GM19452 (cell line): ENCODE measurements around the gene KRTAP10-8.
"Not testable (repeated sequence)": the region's sequence is repeated elsewhere in the genome, so short reads cannot be mapped to it uniquely, and the experiment has no call there.

Experiments
- ATAC-seq: cut with Tn5 transposase; IDR thresholded peaks from one replicate; pipeline ENCODE4 v1.9.1; 2021; ENCODE audit not compliant: unreplicated experiment

KRTAP10-8 gene, protein sequence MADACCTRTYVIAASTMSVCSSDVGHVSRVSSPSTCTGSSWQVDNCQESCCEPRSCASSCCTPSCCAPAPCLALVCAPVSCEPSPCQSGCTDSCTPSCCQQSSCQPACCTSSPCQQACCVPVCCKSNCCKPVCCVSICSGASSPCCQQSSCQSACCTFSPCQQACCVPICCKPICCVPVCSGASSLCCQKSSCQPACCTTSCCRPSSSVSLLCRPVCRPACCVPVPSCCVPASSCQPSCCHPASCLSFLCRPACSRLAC

DNA sequence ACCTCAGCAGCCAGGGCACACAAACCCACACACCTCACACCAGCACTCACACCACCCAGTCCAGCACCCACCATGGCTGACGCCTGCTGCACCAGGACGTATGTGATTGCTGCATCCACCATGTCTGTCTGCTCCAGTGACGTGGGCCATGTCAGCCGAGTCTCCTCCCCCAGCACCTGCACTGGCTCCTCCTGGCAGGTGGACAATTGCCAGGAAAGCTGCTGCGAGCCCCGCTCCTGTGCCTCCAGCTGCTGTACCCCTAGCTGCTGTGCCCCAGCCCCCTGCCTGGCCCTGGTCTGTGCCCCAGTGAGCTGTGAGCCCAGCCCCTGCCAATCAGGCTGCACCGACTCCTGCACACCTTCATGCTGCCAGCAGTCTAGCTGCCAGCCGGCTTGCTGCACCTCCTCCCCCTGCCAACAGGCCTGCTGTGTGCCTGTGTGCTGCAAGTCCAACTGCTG lies at the start of gene KRTAP10-8:
KRTAP10-8 (plus strand) TSS at position 51 of the 458 bp plus-strand sequence; CDS start at position 73, 22 bp downstream.
- no peak for ATAC-seq

DNA sequence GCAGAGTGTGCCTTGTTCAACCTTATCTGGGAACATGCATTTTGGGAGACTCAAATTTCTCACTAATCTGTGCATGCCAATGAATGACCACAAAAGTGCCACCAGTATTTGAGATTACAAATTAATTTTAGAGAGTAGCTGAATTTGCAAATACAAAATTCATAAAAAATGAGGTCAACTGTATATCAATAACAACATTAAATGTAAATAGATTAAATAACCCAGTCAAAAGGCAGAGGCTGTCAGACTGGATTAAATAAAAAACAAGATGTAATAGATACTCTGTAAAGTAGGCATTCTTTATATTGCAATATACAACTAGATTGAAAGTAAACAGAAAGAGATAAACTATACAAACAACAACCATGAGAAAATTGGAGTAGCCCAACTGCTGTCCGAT lies 47.8 kb upstream of the KRTAP10-8 start:
- no peak for ATAC-seq

DNA sequence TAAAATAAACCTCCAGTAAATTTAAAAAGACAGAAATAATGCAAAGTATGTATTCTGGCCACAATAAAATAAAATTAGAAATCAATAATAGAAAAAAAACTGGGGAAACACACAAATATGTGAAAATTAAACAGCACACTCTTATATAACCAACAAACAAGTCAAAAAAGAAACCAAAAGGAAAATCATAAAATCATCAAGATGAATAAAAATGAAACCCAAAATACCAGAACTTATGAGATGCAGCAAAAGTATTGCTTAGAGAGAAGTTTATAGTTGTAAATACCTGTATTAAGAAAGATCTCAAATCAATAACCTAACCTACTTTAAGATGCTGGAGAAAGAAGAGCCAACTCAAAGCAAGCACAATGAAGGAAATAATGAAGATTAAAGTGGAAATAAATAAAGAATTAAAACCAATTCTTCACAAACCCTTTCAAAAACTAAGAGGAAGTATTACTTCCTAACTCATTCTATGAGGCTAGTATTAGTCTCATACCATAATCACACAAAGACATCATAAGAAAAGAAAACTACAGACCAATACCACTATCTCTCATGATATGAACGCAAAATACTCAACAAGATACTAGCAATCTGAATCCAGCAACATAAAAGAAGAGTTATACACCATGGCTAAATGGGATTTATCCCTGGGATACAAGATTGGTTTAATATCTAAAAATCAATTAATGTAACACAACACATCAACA lies 46.8 kb upstream of the KRTAP10-8 start:
- ATAC-seq, result no peak

DNA sequence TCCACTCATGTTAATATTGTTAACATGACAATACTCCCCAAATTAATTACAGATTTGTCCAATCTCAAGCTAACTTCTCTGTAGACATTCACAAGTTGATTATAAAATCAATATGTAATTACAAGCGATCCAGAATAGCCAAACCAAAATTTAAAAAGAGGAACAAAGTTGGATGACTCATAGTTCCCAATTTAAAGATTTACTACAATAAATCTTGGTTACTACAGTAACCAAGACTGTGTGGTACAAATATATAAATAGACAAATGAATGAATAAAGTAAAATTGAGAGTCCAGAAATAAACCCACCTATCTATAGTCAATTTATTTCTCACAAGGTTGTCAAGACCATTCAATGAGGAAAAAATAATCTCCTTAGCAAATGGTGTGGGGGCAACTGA lies 45.5 kb upstream of the KRTAP10-8 start:
- ATAC-seq, result no peak

DNA sequence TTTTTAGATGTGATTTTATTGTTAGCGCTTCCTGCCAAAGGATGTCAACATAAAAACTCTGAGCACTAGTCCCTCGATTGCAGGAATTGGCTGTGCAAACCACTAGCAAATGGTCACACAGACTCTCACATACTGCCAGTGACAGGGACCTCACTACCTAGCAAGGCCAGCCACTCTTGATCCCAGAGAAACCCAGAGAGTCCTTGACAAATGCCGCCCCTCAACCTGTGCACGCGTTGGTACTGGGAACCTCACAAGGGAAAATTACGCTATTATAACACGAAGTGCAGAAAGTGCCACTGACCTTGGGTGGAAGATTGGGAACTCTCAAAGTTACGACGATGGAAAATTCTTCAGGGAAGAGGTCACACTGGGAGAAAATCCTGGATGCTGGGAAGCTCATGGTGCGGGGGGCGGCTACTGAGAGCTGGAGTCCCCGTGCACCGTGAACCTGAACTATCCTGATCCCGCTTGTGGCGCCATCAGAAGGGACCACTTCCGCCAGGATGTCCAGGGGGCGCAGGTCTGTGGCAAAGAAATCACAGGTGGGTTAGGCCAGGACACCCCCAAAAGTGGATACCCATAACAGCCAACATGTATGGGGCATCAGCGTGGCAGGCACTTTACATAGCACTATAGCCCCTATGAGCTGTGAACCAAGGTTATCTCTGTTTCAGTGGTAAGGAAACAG lies 44.3 kb upstream of the KRTAP10-8 start:
- ATAC-seq, result no peak

DNA sequence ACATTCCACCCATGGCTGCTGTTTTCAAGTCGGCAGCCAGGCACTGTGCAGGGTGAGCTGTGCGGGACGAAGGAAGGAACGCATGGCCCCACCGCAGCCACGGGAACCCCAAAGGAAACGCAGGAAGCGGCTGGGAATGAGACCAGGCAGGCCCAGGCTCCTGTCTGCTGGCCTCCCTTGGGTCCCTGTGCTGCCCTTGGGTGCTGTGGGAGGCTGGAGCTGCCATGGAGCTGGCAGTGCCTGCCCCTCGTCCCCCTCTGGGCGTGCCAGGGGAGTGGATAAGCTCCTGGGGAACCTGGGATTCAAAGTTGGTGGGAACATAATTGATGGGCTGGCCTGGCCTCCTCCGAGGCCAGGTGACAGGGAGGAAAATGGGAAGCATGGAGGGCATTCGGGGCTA lies 43.6 kb upstream of the KRTAP10-8 start:
- no peak for ATAC-seq

DNA sequence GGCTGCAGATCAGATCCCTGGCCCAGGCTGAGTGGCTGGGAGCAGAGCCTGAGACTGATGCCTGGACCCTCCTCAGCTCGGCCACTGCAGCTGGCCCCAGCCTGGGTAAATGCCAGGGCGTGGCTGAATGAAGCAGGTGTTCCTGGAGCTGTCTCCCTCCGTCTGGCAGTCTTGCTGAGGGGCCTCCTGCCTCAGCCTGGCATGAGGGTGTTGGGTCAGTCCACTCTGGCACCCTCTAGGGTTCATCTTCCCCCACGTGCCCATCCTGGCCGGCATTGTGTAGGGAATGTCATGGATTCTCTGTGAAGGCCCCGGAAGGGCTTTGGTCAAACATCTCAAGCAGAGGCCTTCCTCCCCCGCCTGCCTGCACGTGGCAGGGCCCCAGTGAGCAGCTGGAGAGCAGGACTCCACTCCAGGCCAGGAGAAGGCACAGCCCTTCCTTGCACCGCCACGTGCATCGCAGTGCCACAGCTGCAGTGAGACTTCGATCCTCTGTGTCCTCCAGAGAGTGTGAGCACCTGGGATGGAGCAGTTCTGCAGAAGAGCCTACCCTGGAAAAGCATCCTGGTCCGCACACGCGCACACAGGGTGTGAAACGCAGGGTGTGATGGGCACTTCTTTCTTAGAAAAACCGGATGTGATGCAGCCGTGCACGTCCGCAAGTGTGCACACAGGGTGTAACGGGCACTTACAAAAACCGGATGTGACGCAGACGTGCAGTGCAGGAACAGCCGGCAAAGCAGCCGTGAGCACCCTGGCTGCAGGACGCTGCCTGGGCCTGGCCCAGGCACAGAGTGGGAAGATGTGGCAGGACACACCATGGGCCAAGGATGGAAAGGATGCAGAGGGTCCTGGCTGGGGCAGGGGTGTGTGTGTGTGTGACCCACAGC lies 43.0 kb upstream of the KRTAP10-8 start:
- ATAC-seq, result no peak

DNA sequence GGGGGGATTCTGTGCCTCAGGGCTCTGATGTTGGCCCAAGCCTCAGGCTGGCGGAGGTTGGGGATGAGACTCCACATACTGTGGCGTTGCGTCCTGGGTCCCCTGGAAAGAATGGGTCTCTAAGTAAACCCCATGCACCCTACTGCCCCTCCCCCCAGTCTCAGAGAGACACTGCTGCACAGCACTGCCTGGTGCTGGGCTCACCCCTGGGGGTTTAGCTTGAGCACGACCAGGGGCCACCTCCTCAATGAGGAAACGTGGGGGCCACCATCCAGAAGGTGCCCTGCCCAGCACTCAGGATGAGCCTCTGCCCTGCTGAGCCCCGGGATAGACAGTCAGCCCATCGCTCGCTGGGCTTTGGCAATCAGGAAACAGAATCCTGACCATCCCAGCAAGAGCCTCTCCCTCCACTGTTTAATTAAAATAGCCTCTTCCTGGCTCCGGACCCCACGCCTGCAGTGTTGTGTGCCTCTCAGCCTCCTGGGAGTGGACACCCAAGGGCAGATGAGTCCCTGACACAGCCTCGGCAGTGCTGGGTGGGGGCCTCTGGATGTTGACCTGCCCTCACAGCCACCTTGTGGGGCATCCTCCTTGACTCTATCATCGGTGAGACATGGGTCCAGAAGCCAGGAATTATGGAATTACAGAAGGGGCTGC lies 41.9 kb upstream of the KRTAP10-8 start:
- no peak for ATAC-seq

DNA sequence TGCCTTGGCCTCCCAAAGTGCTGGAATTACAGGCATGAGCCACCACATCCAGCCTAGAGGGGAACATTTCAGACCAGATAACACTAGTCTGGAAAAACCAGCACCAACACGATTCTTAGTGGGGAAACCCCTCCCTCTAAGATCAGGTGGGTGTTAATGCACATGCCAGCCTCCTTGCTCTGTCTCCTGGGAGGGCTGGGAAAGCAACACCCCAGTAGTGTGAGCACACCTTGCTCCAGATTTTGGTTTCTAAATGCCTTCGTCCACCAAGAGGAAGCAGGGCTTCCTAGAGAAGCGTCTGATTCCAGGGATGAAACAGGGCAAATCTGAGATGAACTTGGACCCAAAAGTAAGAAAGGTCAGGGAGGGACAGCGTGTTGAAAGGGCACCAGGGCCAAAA lies 40.6 kb upstream of the KRTAP10-8 start:
- ATAC-seq, result no peak

DNA sequence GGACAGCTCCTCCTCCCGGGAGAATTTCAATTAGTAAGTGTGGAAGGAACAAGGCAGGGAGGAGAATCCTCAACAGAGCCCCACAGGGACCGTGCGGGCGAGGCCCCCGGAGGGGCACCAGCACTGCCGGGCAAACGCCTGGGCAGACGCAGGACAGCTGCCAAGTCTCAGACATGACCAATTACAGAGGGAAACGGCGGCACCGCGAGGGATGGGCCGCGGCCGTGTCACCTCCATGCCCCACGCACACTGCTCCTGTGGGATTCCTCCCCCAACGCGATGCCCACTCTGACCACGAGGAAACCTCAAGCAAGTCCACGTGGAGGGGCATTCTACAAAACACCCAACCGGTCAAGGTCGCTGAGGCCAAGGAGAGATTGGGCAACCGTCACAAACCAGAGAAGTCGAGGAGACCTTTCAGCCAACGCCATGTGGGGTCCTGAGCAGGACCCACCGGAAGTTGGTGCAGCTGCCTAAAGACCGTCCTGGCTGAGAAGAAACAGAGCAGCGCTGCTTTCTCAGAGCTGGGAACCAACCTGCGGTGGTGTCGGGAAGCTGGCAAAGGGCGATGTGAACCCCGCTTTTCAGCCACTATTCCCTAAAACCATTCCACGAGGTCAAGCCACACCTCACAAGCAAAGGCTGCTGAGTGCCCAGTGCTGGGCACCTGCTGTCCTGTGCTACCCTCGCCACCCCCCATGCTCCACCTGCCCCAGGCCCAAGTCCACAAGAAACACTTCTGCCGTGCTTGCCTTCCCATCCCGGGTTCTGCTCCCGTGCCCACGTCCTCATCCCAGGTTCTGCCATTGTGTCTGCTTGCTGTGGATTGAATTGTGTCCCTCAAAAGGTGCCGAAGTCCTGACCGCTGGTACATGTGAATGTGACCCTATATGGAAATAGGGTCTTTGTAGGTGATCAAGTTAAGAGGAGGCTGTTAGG lies 39.8 kb upstream of the KRTAP10-8 start:
- ATAC-seq, result no peak

DNA sequence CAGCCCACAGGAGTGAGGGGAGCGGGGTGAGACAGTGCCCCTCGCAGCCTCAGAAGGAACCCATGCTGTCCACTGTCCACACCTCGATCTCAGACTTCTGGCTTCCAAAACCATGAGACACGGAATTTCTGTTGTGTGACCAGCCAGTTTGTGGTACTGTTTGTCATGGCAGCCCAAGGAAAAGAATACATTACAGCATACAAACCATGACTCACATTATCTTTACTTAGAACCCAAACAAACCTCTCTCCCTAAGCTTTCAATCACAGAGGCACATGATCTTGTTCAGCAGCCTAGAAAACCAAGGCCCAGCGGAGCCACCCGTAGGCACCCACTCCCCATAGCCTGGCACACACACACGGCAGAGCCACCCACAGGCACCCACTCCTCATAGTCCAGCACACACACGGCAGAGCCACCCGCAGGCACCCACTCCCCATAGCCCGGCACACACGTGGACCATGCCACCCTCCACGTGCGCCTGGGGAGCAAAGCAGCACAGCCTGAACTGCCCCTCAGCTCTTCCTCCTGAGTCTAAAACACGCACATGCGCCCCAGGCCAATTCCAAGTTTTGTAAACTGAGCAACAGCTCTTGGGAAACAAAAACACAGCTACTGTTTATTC lies 38.8 kb upstream of the KRTAP10-8 start:
- ATAC-seq, result no peak

DNA sequence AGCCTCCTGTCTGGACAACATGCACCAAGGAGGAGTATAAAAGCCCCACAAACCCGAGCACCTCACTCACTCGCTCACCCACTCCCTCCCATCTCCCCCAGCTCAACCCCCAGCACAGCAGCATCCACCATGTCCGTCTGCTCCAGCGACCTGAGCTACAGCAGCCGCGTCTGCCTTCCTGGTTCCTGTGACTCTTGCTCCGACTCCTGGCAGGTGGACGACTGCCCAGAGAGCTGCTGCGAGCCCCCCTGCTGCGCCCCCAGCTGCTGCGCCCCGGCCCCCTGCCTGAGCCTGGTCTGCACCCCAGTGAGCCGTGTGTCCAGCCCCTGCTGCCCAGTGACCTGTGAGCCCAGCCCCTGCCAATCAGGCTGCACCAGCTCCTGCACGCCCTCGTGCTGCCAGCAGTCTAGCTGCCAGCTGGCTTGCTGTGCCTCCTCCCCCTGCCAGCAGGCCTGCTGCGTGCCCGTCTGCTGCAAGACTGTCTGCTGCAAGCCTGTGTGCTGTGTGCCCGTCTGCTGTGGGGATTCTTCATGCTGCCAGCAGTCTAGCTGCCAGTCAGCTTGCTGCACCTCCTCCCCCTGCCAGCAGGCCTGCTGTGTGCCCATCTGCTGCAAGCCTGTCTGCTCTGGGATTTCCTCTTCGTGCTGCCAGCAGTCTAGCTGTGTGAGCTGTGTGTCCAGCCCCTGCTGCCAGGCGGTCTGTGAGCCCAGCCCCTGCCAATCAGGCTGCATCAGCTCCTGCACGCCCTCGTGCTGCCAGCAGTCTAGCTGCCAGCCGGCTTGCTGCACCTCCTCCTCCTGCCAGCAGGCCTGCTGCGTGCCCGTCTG lies 38.0 kb upstream of the KRTAP10-8 start, which contains the start of gene KRTAP10-4:
KRTAP10-4 (plus strand) TSS at position 100 of the 827 bp plus-strand sequence; CDS start at position 130, 30 bp downstream.
- not testable (repeated sequence) for ATAC-seq

DNA sequence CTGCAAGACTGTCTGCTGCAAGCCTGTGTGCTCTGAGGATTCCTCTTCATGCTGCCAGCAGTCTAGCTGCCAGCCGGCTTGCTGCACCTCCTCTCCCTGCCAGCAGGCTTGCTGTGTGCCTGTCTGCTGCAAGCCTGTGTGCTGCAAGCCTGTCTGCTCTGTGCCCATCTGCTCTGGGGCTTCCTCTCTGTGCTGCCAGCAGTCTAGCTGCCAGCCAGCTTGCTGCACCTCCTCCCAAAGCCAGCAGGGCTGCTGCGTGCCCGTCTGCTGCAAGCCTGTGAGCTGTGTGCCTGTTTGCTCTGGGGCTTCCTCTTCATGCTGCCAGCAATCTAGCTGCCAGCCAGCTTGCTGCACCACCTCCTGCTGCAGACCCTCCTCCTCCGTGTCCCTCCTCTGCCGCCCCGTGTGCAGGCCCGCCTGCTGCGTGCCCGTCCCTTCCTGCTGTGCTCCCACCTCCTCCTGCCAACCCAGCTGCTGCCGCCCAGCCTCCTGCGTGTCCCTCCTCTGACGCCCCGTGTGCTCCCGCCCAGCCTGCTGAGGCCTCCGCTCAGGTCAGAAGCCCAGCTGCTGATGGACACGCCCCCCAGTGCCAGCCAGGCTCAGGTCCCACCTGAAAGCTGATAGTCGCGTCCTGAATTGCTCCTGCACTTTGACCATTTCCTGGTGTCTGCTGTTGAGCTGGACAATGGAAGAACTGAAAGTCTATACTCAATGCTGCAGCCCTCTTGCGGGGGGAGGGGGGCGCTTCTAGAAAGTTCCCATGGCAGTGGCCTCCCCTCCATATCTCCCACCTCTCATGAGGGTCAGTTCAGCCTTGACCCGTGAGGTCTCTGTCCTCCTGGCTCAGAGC lies 37.2 kb upstream of the KRTAP10-8 start:
- no peak for ATAC-seq

DNA sequence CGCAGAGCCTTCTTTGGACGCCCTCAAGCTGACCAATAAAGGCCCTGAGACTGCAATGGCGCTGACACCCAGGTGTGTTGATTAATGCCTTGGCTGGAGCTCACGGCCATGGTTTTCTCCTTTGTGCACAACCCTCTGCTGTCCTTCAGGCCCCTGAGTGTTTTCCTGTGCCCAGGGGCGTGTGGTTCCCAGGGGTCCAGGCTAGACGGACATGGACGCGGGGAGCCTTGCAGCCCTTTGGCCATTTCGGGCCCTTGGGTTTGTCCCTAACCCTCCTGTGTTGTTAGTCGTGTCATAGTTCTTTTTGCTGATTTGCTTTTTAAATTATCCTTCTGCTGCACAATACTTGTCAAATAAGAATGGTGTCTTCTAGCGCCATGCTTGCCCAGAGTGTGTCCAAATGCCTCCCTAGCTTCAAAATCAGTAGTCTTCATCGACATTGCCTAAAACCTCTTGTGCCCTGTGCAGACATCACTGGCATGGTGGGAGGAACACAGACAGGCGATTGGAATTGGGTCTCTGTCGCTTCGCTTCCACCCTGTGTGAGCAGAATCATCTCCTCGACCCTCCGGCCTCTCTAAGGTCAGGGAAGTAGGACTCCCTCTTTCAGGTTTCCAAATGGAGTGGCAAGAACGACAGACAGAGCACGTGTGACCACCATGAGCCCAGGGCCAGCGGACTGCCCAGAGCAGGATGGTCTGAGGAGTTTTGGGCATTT lies 36.4 kb upstream of the KRTAP10-8 start:
- ATAC-seq, result no peak

DNA sequence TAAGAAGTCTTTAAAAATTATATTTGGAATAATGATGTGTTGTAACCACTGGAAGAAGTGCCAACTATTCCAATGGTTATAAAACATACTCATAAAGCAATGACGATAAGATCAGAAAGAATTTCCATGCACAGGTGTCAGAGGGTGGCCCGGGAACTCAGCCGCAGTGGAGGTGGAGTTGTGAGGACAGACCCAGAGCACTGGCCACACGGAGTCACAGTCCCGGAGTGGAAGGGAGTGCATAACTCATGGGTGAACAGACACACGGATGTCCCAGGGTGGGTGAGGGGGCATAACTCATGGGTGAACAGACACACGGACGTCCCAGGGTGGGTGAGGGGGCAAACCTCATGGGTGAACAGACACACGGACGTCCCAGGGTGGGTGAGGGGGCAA lies 35.9 kb upstream of the KRTAP10-8 start:
- no peak for ATAC-seq

DNA sequence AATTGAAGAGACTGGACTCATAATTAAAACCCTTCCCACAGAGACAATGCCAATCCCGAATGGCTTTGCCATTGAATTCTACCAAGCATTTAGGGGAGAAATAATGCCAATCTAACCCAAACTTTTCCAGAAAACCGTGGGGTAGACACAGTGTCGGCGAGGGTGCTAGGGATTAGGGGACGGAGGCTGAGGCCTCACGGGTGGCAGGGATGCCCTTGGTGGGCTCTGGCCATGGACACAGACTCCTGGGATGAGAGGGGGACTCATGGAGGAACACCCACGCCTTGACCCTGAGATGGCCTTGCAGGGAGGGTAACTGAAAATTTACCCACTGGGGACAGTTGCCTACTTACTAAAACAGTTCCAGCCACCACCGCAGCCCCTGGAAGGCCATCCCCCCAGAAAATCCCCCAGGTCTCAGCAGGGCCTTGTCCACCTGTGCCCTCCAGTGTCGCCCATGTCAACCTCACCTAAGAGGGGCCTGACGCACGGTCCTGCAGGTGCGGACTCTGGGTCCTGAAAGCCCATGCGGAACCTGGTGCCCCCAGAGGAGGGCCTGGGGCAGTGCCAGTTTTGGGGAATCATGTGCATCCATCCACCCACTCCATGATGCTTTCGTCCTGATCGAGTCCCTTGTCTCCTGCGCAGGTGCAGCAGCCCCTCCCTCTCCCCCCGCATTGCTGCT lies 33.4 kb upstream of the KRTAP10-8 start:
- ATAC-seq, result no peak
